ELF-1 (cell line): ENCODE measurements around the gene ZBTB17.

Experiments used
- DNase-seq: peaks from one replicate; pipeline ENCODE4 v3.0.0-alpha.2; 2016; ENCODE audit warnings: low read depth, low spot score

Gene ZBTB17

DNA sequence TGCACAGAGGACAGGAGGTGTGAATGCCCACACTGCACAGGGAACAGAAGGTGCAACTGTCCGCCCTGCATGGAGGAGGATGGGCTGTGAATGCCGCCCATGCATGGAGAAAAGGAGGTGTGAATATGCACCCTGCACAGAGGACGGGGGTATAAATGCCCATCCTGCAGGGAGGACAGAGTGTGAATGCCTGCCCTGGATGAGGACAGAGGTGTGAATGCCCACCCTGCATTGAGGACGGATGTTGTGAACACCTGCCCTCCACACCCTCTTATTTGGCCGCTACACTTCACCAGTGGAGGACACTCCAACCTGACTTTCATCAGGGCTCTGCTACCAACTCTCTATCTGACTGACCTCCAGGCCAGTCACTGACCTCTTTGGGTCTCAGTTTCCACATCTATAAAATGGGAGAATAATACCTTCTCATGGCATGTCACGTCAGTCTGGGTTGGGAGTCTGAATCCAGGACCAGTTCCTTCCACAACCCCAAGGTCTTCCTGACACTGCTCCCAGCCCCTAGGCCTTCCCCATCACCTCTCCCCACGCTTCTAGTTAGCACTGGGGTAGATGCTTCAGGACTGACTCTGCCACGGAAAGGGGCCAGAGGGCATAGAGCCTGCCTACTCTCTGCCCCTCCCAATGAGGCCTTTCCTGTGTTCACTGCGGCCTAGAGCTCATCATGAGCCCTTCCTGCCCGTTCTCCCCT, 28.4 kb downstream of the ZBTB17 start:
- no peak for DNase-seq

GRCh38 chr1:15946571-15947381, 29.1 kb downstream of the ZBTB17 start:
- no peak for DNase-seq

DNA sequence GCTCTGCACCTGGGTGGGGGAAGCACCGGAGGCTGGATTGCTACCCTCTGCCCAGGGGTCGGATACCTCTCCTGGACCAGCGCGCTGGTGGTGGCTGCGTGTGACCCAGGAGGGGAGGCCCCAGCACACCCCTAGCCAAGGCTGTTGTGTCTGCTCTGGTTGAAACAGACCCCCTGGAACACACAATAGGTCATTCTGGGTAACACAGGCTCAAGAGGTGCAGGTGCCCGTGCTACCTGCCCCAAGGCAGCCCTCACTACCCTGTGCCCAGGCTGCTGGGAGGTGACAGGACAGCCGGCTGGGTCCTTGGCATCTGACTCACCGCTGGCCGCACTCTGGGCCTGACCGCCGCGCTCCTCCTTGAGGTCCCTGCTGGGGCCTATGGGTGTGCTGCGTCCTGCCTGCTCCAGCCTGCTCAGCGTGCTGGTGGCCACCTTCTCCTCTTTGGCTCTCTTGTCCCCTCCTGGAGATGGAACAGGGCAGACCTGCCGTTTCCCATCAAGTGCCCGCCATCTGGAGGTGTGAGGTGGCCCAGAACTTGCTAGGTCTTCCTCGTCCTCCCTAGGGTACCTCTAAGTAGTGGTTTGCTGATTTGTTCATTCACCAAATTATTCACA, 30.0 kb downstream of the ZBTB17 start:
- DNase-seq = no peak

DNA sequence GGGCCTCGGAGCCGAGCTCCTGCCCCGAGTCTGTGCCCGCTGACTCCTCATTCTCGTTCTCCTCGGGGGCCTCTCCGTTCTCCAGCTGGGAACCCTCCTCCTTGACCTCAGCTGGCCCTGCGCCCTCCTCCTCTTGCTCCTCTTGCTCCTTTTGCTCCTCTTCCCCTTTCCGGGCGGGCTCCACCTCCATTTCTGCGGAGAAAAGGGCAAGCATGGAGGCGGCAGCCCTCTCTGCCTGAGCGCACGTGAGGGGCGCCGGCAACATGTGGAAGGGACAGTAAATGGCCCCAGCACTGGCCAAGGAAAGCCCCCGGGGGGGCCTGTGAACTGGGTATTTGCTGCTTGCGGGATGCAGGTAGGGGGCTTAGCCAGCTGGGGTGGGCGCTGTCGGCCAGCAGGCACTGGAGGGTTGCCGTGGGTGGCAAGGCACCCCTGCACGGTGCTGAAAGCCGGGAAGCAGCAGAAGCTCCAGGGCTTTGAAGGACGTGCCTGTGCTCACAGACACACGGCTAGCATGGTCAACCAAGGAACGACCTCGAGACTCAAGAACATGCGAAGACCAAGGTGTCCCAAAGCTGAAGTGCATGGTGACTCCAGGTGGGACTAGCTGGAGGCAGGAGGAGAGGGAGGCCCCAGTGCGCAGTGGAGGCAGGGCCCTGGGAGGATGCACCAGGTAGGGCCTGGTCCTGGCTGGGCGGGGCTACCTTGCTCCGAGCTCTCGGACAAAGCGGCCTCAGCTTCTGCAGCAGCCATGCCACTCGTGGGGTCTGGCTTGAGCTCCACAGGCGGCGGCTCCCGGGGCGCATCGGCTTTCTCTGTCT, 30.7 kb downstream of the ZBTB17 start:
- no peak for DNase-seq

GRCh38 chr1:15944308-15945010, 31.4 kb downstream of the ZBTB17 start:
- peak; percentile 59 for DNase-seq

DNA sequence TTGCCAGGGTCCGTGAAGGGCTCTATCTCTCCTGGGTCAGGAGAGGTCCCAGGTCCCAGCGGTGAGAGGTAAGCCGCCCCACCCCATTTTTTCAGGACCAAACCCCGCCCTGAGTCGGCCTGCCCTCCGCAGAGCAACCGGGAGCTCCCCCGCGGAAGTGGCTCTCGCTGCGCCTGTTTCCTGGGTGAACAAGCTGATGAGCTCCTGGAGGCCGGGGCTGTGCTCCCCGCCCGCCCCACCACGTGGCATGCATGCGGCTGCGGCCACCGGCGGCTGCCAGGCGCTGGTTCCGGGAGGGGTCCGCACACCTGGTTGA, 32.0 kb downstream of the ZBTB17 start:
- no peak for DNase-seq

DNA sequence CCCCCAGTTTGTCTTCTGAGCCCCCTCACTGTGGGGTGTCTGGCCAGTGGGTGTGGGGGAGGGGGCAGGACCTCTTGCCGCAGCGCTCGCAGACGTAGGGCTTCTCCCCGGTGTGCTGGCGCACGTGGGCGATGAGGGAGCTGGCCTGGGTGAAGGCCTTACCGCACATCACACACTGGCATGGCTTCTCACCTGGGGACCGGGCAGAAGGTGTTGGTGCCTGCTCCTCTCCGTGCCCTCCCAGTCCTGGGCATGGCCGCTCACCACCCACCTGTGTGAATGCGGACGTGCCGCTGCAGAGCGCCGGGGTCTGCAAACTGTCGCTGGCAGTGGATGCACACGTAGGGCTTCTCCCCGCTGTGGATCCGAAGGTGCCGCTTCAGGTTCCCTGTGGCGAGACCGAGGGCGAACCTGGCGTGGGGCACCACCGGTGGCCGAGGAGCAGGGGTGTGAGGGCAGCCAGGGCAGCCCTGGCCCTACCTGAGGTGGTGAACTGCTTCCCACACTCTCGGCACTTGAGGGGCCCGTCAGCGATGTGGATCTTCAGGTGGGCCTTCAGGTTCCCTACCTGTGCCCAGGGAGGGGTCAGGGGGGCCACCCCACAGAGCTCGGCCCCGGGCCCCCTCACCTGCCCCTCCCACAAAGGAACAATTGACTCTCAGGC, 32.4 kb downstream of the ZBTB17 start:
- no peak for DNase-seq

DNA sequence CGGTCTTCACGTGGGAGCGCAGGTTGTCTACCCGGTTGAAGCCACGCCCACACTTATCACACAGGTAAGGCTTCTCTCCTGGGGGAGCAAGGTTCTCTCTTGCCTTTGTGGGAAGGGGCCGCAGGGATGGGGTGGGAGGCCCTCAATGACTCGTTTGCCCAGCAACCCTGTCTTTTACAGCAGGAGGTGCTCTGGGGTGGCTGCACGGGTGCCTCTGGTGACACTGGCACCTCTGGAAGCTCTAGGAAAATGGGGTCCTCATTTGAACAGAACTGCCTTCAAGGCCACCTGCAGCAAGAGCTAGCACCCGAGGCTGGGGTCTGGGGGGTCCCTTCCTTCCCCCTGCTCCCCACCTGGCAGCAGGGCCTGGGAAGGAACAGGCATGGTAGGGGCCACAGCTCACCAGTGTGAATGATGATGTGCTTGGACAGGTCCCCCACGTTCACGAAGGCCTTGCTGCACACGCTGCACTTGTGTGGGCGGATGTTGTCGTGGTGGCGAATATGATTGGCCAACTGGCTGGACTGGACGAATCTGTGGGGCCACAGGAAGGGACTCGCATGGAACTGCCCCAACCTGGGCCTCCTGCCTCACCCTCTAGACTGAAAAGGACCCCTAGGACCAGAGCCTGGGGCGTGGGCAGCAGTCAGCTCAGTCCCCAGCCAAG, 33.1 kb downstream of the ZBTB17 start:
- no peak for DNase-seq

- no peak for DNase-seq
These were observed 33.8 kb downstream of the ZBTB17 start for GRCh38 chr1:15941899-15942660.

DNA sequence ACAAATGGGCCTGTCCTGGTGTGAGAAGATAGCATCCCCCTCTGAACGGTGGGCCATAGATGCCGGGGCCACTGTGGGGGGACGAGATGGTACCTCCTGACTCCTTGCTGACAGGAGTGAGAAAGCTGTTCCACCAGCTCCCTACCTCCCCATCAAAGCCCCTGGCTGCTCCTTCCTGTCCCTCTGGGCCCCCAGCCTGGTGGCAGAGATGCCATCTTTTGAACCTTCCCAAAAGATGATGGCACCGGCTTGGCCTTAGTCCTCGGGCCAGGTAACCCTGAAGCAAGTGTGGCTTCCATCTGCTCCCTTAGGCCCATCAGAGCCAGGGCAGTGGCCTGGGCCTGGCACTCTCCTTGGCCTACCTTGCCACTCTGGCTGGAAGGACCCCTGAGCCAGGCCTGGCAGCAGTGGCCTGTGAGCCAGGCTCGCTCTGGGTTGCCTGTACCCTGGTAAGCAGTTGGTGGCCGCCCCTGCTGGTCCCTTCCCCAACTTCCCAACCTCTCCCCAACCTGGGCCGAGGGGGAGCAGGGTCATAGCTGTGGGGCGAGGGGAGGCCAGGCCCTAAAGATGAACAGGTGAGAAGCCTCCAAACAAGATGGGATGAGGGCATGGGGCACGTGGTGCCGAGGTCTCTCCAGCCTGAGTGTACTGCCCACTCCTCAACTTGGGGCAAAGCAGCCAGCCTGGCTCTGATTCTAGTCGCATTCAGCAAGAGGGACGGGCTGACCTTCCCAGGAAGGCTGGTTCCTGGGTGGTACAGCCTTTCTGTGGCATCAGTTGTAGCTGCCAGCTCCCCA, 34.7 kb downstream of the ZBTB17 start:
- DNase-seq = no peak

DNA sequence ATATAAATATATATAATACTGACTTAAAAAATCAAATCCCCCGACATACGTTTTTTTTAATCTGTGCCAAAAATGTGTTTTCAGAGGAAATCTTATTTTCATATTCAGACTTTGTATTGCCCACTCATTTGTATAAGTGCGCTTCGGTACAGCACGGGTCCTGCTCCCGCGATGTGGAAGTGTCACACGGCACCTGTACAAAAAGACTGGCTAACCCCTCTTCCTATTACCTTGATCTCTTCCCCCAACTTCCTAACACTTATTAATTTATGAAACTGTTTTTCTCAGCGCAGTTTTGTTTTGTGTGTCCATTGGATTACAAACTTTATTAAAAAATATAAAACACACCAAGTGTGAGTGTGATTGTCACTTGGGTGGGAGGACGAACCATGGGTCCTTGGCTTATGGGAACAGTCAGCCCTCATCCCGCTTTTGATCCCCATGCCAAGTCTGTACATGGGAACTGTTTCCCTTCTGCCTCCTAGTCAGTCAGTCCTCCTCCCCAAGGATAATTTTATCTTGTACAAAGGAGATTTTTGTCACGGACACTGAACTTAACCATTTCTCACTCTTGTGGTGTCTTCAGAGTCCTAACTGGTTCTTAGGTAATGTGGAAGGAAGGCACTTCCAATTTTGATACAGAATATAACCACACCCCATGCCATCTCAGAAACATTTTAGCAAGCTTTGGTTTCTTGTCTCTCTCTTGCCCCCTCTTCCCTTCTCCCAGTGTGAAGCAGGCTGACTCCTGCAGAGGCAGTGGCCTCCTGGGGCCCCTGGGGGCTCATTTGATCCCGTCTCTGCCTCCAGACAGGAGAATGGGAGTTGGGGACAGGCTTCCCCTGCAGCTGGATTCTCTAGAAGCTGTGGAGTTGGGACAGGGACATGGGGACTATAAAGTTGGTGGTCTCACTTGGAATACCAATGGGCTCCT, 35.5 kb downstream of the ZBTB17 start:
- no peak for DNase-seq

- peak; percentile 69 for DNase-seq
These were observed 36.5 kb downstream of the ZBTB17 start for GRCh38 chr1:15939181-15940109.

GRCh38 chr1:15938628-15939161, 37.2 kb downstream of the ZBTB17 start:
- no peak for DNase-seq

DNA sequence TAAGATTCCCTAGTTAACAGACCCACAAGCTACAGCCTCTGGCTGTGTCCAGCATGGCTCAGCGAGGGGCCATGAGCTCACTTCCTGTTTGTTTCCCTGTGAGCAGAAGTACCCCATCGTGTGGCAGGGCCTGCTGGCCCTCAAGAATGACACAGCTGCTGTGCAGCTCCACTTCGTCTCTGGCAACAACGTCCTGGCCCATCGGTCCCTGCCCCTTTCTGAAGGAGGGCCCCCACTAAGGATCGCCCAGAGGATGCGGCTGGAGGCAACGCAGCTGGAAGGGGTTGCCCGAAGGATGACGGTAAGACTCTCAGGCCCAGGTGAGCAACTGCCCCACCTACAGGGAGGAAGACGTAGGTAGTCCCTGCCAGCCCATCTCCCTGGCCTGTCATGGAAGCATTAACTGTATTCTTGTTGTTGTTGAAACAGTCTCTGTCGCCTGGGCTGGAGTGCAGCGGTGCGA, 38.2 kb downstream of the ZBTB17 start:
- no peak for DNase-seq

GRCh38 chr1:15937146-15937545, 38.8 kb downstream of the ZBTB17 start:
- no peak for DNase-seq

DNA sequence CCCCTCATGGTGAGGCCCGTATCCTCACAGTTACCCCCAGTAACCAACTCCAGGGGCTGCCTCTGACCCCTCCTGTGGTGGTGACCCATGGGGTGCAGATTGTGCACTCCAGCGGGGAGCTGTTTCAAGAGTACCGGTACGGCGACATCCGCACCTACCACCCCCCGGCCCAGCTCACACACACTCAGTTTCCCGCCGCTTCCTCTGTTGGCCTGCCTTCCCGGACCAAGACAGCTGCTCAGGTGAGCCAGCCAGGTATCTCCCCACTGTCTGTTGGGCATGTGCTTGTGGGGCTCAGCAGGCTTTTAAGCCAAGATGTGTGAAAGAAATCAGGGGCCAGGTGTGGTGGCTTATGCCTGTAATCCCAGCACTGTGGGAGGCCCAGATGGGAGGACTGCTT, 39.9 kb downstream of the ZBTB17 start:
- no peak for DNase-seq
